Middle frontal gyrus (tissue), 1 donor: ENCODE data around the gene COLEC12.

Source experiments
- DNase-seq: peaks from one replicate; pipeline ENCODE4 v3.0.0-alpha.2; 2015; ENCODE audit warnings: low spot score; ENCODE audit errors: extremely low spot score

COLEC12 gene

DNA sequence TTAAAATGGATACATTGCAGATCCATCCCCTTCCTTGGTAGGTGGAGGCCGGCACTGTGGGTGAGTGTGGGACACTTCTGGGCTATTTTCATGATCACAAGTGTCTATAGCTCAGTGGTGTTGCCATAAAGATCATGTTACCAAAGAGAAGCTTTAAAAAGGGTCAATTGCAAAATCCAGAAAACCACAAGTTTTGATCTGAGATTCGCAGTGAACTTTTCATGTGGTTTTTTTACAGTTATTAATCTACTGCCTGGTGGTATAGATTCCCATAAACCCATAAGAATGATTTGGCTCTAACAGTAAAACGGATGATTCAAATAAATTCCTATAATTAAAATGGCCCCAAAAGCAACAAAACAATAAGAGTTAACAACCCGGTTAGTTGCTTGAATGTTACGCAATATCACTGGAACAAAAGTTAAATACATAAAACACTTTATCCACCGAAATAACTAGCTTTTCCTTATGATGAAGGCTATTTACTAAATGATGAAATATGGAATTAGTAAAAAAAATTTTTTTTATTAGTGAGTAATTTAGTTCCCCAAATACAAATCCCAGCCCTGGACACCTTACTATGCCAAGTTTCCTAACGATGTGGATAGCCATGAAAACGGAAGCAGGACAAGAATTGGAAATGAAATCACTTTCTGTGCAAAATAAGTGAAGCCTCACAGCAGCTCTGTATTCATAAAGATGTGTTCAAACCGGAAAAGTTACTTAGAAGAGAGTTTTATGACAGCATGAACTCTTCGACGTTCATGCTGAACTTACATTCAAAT is 137.0 kb downstream of the COLEC12 start:
- no peak for DNase-seq

DNA sequence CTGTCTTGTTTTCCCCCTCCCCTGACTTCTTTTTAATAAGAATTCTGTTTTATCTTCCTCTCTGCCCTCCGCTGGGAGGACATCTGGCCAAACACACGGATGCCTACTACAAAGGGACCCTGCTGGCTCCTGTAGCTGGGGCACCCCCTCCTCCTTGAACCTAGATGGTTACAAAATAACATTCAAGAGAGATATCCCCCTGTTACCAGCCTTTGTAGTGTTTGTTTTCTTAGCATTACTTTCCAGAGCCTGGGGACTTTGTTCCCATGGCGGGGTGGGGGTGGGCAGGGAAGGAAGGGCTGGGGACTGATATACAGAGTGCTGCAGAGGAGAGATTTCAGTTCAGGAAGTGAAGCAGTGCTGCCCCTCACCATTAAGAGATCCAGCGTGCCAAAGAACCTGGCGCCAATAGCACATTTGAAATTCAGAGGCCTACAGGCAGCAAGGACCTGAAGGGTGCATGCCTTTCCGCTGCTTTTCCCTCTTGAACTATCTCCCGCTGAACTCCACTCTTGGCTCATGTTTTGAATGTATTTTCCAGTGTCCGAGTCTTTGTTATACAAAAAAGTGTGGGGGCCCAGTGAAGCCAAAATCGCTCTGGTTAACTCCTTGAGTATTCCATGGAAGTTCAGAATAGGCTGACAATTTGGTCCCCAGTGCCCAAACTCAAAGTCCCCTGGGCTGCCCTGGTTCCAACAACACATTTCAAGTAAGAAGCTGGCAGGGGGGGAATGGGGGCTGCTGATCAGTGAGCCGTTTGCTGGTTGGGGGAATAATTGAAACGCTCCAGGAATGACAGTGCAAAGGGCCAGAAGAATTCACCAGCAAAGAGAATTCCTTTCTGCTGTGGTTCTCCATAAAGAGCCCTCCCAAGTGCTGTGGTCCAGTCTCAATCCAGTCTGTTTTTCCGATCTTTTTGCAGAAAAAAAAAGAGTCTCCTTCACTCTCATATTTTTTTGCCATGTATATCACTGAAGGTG is 137.9 kb downstream of the COLEC12 start:
- DNase-seq, result no peak

DNA sequence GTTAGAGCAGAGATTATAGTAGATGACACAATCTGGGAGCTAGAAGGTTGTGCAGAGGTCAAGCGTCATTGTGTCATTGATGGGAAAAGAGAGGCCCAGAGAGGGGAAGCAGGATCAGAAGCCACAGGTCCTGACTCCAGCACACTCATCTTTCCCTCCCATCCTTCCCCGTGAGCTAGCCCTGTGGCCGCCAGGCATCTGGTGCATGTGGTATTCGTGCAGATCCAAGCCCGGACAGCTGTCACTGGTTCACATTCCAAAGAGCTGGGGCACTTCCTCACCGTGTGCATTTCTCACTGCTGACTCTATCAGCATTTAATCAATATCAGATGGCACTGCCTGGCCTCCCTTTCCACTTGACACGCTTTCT is 138.6 kb downstream of the COLEC12 start:
- no peak for DNase-seq

GRCh38 chr18:361100-361732 is 139.3 kb downstream of the COLEC12 start:
- DNase-seq, result no peak

- DNase-seq, result no peak
Observed at GRCh38 chr18:360676-361075, 139.8 kb downstream of the COLEC12 start.

- no peak for DNase-seq
Observed at GRCh38 chr18:356778-357177, 143.7 kb downstream of the COLEC12 start.

GRCh38 chr18:355678-356077 is 144.8 kb downstream of the COLEC12 start:
- no peak for DNase-seq

GRCh38 chr18:354471-354870 is 146.0 kb downstream of the COLEC12 start:
- no peak for DNase-seq

GRCh38 chr18:354003-354402 is 146.5 kb downstream of the COLEC12 start:
- no peak for DNase-seq

GRCh38 chr18:352438-352837 is 148.1 kb downstream of the COLEC12 start:
- DNase-seq, result no peak

DNA sequence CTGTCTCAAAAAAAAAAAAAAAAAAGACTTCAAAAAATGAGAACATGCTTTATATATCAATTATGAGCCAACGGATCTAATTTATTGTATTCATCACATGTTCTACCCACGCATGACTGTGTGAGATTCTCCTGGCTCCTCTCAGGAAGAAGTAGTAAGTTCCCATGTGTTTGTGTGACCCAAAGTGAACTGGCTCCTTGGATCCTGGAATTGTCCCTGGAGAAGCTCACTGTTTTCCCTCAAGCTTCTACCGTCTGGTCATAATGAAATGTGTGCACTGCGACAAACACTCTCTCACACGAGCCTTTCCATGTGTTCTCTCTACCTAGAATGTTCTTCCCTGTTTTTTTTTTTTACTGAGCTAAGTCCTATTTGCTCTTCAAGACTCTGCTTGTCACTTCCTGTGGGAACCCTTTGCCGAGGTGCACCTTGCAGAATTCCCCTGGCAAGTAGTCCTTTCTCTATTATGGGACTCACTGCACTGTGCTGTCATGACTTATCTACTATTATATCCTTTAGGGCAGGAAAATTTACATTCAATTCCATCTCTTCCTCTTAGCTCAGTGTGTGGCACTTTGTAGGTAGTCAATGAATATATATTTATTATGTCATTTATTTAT is 149.4 kb downstream of the COLEC12 start:
- no peak for DNase-seq

DNA sequence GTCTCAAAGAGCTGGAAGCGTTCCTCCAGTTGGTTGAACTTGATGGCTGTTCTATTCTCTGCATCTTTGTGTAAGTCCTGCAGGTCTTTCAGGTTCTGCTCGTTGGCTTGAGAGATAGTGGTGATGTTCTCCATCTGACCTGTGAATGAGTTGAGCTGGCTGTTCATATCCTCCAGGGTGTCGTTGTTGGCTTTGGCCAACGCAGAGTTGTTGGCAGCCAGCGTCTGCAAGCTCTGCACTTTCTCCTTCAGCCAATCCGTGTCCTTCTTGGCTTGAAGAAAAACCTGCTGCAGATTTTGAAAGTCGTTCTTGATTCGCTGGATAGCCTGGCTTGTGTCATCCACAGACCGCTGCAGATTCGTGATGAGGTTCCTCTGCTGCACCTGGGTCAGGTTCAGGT is 153.9 kb downstream of the COLEC12 start:
- no peak for DNase-seq

GRCh38 chr18:341102-341501 is 159.4 kb downstream of the COLEC12 start:
- DNase-seq, result no peak

GRCh38 chr18:340044-340443 is 160.5 kb downstream of the COLEC12 start:
- DNase-seq, result no peak

- no peak for DNase-seq
Observed at GRCh38 chr18:339200-339599, 161.3 kb downstream of the COLEC12 start.

- no peak for DNase-seq
Observed at GRCh38 chr18:336713-337112, 163.8 kb downstream of the COLEC12 start.

- DNase-seq, result no peak
Observed at GRCh38 chr18:335733-336132, 164.8 kb downstream of the COLEC12 start.

GRCh38 chr18:334575-335132 is 165.8 kb downstream of the COLEC12 start:
- no peak for DNase-seq

GRCh38 chr18:332721-333510 is 167.6 kb downstream of the COLEC12 start:
- no peak for DNase-seq

- DNase-seq, result no peak
Observed at GRCh38 chr18:332007-332406, 168.5 kb downstream of the COLEC12 start.
